Esophagus squamous epithelium (tissue), 5 donors: ENCODE results near the gene ANGPTL2. TPM values are rescaled to one million over a fixed set of nuclear protein-coding genes. Genes with fewer than 3 reads are reported as not detected.
A peak's percentile ranks its signal among the peaks of the same experiment; 100 is the strongest.

Source experiments
- DNase-seq: peaks from one replicate; lab custom pipeline; 2025; lab: John Stamatoyannopoulos, UW
- H3K27ac ChIP-seq, 4 donors: fragments of 200-600 bp; sonication (generic); one replicate each; pipeline ENCODE4 v1.5.1; 2016 to 2019; ENCODE audit warnings: mild to moderate bottlenecking in 1 of 4
- H3K27me3 ChIP-seq, 4 donors: fragments of 200-600 bp; sonication (generic); 1 replicate in 3 of 4; 2 replicates in 1 of 4; pipeline versions ENCODE4 v1.5.1 to v1.6.0; 2017 to 2021; ENCODE audit warnings: antibody characterized with exemption in 1 of 4
- H3K36me3 ChIP-seq, 3 donors: fragments of 200-600 bp; sonication (generic); one replicate each; pipeline ENCODE4 v1.5.1; 2016 to 2019
- H3K4me1 ChIP-seq, 3 donors: fragments of 200-600 bp; sonication (generic); one replicate each; pipeline ENCODE4 v1.5.1; 2017 to 2019
- H3K4me3 ChIP-seq, 4 donors: fragments of 200-600 bp; sonication (generic); 1 replicate in 3 of 4; 2 replicates in 1 of 4; pipeline ENCODE4 v1.5.1; 2016 to 2019; ENCODE audit warnings: mild to moderate bottlenecking in 2 of 4, moderate library complexity in 1 of 4
- H3K9me3 ChIP-seq, 3 donors: fragments of 200-600 bp; sonication (generic); one replicate each; pipeline ENCODE4 v1.5.1; 2016 to 2019
- POLR2A ChIP-seq, 4 donors: fragments of 450-650 bp; IDR thresholded peaks; one replicate each; pipeline ENCODE4 v1.6.1; 2017; ENCODE audit warnings: antibody characterized with exemption in 4 of 4, mild to moderate bottlenecking in 4 of 4, moderate library complexity in 3 of 4
- WGBS, 2 donors: methylation state at CpG; one replicate each; pipeline ENCODE4 v1.1.5; 2018; 5-methylcytosine and 5-hydroxymethylcytosine counted together
- intact Hi-C: fragments of 100-400 bp; cut with DNase I; formaldehyde crosslinking; loops from one replicate; pipeline ENCODE4 v1.15.0; 2022
- total RNA-seq, 4 donors: library from RNA; depleted of rRNA; stranded (reverse); fragments of >200 nt; gene quantifications; one replicate each; pipeline ENCODE4 v1.1.0, GENCODE V29; 2016
- TF ChIP-seq, protein P1 (sequence below), 6 experiments: fragments of 450-650 bp in 4 of 6; fragments of 200-600 bp in 2 of 6; sonication (generic) in 2 of 6; IDR thresholded peaks; one replicate each; pipeline ENCODE4 v1.5.1; 2016 to 2019; ENCODE audit warnings: antibody characterized with exemption in 6 of 6, mild to moderate bottlenecking in 4 of 6, moderate library complexity in 4 of 6
- donor health status: DM: yes; HTN: yes; CAD: no.

Gene ANGPTL2
- total RNA-seq, 4 donors from 2014 or later, result 2.4 to 24.6 (median 7.6) TPM

DNA sequence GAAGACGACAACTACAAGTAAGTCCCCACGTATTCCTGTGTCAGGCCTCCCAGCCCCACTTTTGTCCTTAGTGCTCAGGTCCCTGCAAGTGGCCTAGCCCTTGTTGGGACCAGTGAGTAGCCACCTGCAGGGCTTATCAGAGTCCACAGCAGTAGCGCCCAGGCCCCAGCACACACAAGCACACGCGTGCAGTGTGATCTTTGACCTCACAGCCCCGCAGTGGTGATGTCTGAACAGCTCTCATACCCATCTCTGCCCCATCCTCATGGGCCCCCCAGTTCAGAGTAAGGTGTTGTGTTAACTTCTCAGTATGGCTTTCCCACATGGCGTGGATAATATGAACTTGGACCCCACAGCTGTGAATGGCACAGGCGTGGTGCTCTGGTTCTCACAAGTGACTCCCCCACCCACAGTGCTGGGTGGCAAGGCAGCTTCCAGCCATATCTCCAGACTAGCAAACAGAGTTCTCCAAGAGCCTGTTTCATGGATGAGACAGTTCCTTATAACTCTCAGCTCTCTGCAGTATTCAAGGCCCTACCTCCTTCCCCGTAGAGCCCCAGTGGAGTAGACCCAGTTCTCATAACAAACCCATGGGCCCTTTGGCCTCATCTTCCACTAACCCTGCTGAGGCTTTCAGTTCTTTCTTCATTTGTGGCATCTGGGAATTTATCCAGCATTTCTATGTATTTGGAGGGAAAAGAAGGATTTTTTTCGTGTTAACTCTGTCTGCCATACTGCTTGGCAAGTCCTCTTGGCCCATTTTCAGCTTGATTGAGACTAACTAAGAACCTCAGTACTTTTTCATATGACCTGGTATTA lies 46.5 kb upstream of the ANGPTL2 start:
- WGBS, 2 donors, result 86 to 90% methylated on average over 7 to 10 of the region's 10 CpGs
- no peak for DNase-seq
- no peaks in the 10 kb centered on the region for H3K36me3 ChIP-seq
- no peak overlapping the region for H3K27ac ChIP-seq
- intact Hi-C loops, result no loop called here
- H3K4me3 ChIP-seq, result no peak overlapping the region
- no peaks in the 10 kb centered on the region for H3K9me3 ChIP-seq
- no peaks in the 10 kb centered on the region for H3K27me3 ChIP-seq
- H3K4me1 ChIP-seq, result peaks cover 0 to 23% (median 5%) of the 10 kb centered on the region in 3 donors
- TF ChIP-seq, protein P1, sequence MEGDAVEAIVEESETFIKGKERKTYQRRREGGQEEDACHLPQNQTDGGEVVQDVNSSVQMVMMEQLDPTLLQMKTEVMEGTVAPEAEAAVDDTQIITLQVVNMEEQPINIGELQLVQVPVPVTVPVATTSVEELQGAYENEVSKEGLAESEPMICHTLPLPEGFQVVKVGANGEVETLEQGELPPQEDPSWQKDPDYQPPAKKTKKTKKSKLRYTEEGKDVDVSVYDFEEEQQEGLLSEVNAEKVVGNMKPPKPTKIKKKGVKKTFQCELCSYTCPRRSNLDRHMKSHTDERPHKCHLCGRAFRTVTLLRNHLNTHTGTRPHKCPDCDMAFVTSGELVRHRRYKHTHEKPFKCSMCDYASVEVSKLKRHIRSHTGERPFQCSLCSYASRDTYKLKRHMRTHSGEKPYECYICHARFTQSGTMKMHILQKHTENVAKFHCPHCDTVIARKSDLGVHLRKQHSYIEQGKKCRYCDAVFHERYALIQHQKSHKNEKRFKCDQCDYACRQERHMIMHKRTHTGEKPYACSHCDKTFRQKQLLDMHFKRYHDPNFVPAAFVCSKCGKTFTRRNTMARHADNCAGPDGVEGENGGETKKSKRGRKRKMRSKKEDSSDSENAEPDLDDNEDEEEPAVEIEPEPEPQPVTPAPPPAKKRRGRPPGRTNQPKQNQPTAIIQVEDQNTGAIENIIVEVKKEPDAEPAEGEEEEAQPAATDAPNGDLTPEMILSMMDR (IDR thresholded peaks at IDR 0.05), result no peak
- no peak for TF ChIP-seq POLR2A (IDR thresholded peaks at IDR 0.05)

DNA sequence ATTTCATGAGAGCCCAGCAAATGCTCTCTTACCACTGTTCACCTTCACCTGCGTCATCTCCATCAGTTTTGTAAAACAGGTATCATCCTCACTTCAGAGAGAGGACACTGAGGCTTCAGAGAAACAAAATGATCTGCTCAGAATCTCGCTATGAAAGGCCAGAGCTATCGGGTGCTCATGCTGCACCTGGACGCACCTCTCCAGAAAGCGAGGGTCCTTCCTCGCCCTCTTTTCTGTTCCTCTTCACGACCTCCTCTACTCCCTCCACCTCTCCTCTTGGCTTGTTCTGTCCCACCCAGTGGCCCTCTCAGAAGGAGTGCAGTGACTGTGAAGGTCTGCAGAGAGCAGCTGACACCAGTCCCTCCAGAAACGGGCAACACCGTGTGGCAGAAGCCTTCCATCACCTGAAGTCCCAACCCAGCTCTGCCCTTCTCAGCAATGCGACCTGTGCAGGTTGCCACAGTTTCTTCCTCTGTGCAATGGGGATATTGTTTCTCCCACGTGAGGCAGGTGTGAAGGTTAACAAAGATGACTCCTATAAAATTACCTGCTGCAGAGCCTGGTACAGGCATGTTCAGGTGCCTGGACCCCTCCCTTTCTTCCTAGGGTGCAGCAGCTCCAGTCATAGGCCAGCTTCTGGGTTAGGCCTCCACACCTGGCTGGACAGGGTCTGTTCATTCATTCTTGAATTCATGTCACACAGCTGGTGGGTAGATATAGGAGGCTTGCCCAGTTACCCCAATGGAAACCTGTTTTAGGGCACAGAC lies 45.3 kb upstream of the ANGPTL2 start:
- intact Hi-C loops, result no loop called here
- Histone ChIP-seq H3K27me3 (no peaks in the 10 kb centered on the region), H3K36me3 (no peaks in the 10 kb centered on the region), H3K27ac (peak overlapping the region in 2 of 4 donors; percentile 55 to 67), H3K4me1 (peaks cover 0 to 35% (median 5%) of the 10 kb centered on the region in 3 donors), H3K4me3 (no peak overlapping the region), H3K9me3 (no peaks in the 10 kb centered on the region)
- TF ChIP-seq, protein P1 (IDR thresholded peaks at IDR 0.05), result no peak
- TF ChIP-seq POLR2A (IDR thresholded peaks at IDR 0.05), result no peak
- 91 to 94% methylated on average over 8 to 11 of the region's 11 CpGs for WGBS, 2 donors
- no peak for DNase-seq

- Histone ChIP-seq H3K27me3 (no peaks in the 10 kb centered on the region), H3K4me3 (no peak overlapping the region), H3K27ac (peak overlapping the region in 2 of 4 donors; percentile 55 to 67), H3K36me3 (no peaks in the 10 kb centered on the region), H3K4me1 (peaks cover 0 to 44% (median 5%) of the 10 kb centered on the region in 3 donors), H3K9me3 (no peaks in the 10 kb centered on the region)
- no peak for TF ChIP-seq POLR2A (IDR thresholded peaks at IDR 0.05)
- TF ChIP-seq, protein P1 (IDR thresholded peaks at IDR 0.05), result no peak
- 49 to 59% methylated on average over 12 of the region's 12 CpGs for WGBS, 2 donors
- no peak for DNase-seq
- intact Hi-C loops, result no loop called here
Measured at GRCh38 chr9:127166651-127167524, 44.5 kb upstream of the ANGPTL2 start.

GRCh38 chr9:127166111-127166510 lies 43.7 kb upstream of the ANGPTL2 start:
- peaks cover 0 to 49% (median 5%) of the 10 kb centered on the region in 3 donors for H3K4me1 ChIP-seq
- H3K27me3 ChIP-seq, result no peaks in the 10 kb centered on the region
- WGBS, 2 donors, result 71 to 88% methylated on average over 5 of the region's 5 CpGs
- no peak overlapping the region for H3K4me3 ChIP-seq
- TF ChIP-seq POLR2A (IDR thresholded peaks at IDR 0.05), result no peak
- TF ChIP-seq, protein P1 (IDR thresholded peaks at IDR 0.05), result no peak
- DNase-seq, result no peak
- intact Hi-C loops, result no loop called here
- H3K9me3 ChIP-seq, result no peaks in the 10 kb centered on the region
- H3K36me3 ChIP-seq, result no peaks in the 10 kb centered on the region
- H3K27ac ChIP-seq, result no peak overlapping the region
